Left lung (tissue), 10 donors: Measurements from ENCODE around the gene LRRFIP2. TPM values are rescaled to one million over a fixed set of nuclear protein-coding genes. Genes with fewer than 3 reads are reported as not detected.

Experiments used
- ATAC-seq: fragments of 200-7000 bp; cut with Tn5 transposase; one replicate; pipeline ENCODE4 v1.9.1; 2020; ENCODE audit warnings: moderate library complexity
- DNase-seq, 4 donors: peaks; one replicate each; pipeline ENCODE4 v3.0.0-alpha.2; 2013 to 2020
- H3K27ac ChIP-seq, 2 donors: fragments of 200-600 bp; sonication (generic) in 1 of 2; one replicate each; pipeline versions ENCODE4 v1.5.0 to v1.8.0; 2020 to 2021
- H3K27me3 ChIP-seq, 2 donors: fragments of 200-600 bp; sonication (generic) in 1 of 2; one replicate each; pipeline versions ENCODE4 v1.5.0 to v1.8.0; 2020 to 2021
- H3K36me3 ChIP-seq, 2 donors: fragments of 200-600 bp; sonication (generic) in 1 of 2; one replicate each; pipeline versions ENCODE4 v1.5.0 to v1.8.0; 2020 to 2021
- H3K4me1 ChIP-seq, 2 donors: fragments of 200-600 bp; one replicate each; pipeline ENCODE4 v1.8.0; 2021
- H3K4me3 ChIP-seq, 2 donors: fragments of 200-600 bp; sonication (generic) in 1 of 2; one replicate each; pipeline versions ENCODE4 v1.5.0 to v1.8.0; 2020 to 2021; ENCODE audit warnings: mild to moderate bottlenecking in 1 of 2
- H3K9me3 ChIP-seq, 2 donors: fragments of 200-600 bp; sonication (generic) in 1 of 2; one replicate each; pipeline versions ENCODE4 v1.5.0 to v1.8.0; 2020 to 2021
- CTCF ChIP-seq, 2 donors: fragments of 200-600 bp; sonication (generic) in 1 of 2; IDR thresholded peaks; one replicate each; pipeline versions ENCODE4 v1.5.0 to v1.8.0; 2021; ENCODE audit warnings: antibody characterized with exemption in 2 of 2
- intact Hi-C, 2 donors: fragments of 100-400 bp; cut with DNase I; formaldehyde crosslinking; loops; one replicate each; pipeline versions ENCODE4 v1.11.2 to v1.14.2; 2022
- polyA plus RNA-seq, 6 donors: library from polyadenylated mRNA; unstranded; fragments of 120-200 nt; gene quantifications; one replicate each; pipeline ENCODE4 v1.2.1, GENCODE V29; 2013; ENCODE audit not compliant: insufficient read length in 6 of 6
- total RNA-seq, 2 donors: library from RNA; stranded (reverse); fragmentation: NEBNext Ultra II Directional; extraction: Animal tissue kit (Norgen Biotek cat#: 25700); gene quantifications; one replicate each; pipeline ENCODE4 v1.2.1, GENCODE V29; 2021
- donor health status: DM: no; HTN: yes; CAD: no.
- donor health status: DM: no; HTN: no; CAD: no.

Gene LRRFIP2
- total and polyA plus RNA-seq, 8 donors, result 52.6 to 76.3 (median 66.0) TPM

GRCh38 chr3:37024092-37024491 lies 150.3 kb downstream of the LRRFIP2 start:
- Histone ChIP-seq H3K27me3 (no peaks in the 10 kb centered on the region), H3K27ac (peak overlapping the region in 1 of 2 donors; percentile 65), H3K4me1 (peaks cover 2 to 11% of the 10 kb centered on the region in 2 donors), H3K36me3 (peaks cover 0 to 88% of the 10 kb centered on the region in 2 donors), H3K4me3 (no peak overlapping the region), H3K9me3 (no peaks in the 10 kb centered on the region)
- DNase-seq (no peak), ATAC-seq (no peak)
- peak in 1 of 2 donors; percentile 19 for TF ChIP-seq CTCF (IDR thresholded peaks at IDR 0.05)
- intact Hi-C loops, result loop anchor here in 1 of 2 donors (5.0 kb wide), 1 partner anchor 183 kb away; no protein-coding TSS in a partner anchor

- Histone ChIP-seq H3K4me1 (no peaks in the 10 kb centered on the region), H3K9me3 (no peaks in the 10 kb centered on the region), H3K27ac (no peak overlapping the region), H3K27me3 (no peaks in the 10 kb centered on the region), H3K4me3 (no peak overlapping the region), H3K36me3 (peaks cover 3 to 100% of the 10 kb centered on the region in 2 donors)
- intact Hi-C loops, result loop anchor here in 1 of 2 donors (10.0 kb wide), 1 partner anchor 197 kb away; no protein-coding TSS in a partner anchor
- DNase-seq, result no peak
- TF ChIP-seq CTCF (IDR thresholded peaks at IDR 0.05), result no peak
- ATAC-seq, result no peak
Observed at GRCh38 chr3:37017683-37018082, 156.7 kb downstream of the LRRFIP2 start.

GRCh38 chr3:37016903-37017302 lies 157.5 kb downstream of the LRRFIP2 start:
- H3K9me3 ChIP-seq, result no peaks in the 10 kb centered on the region
- H3K4me1 ChIP-seq, result no peaks in the 10 kb centered on the region
- intact Hi-C loops, result loop anchor here in 1 of 2 donors (10.0 kb wide), 1 partner anchor 198 kb away; no protein-coding TSS in a partner anchor
- no peak for ATAC-seq
- H3K36me3 ChIP-seq, result peaks cover 3 to 100% of the 10 kb centered on the region in 2 donors
- no peak overlapping the region for H3K27ac ChIP-seq
- no peak for DNase-seq
- no peak overlapping the region for H3K4me3 ChIP-seq
- no peak for TF ChIP-seq CTCF (IDR thresholded peaks at IDR 0.05)
- no peaks in the 10 kb centered on the region for H3K27me3 ChIP-seq

- no peak for TF ChIP-seq CTCF (IDR thresholded peaks at IDR 0.05)
- Histone ChIP-seq H3K27me3 (no peaks in the 10 kb centered on the region), H3K4me3 (no peak overlapping the region), H3K36me3 (peaks cover 3 to 100% of the 10 kb centered on the region in 2 donors), H3K9me3 (no peaks in the 10 kb centered on the region), H3K4me1 (no peaks in the 10 kb centered on the region), H3K27ac (no peak overlapping the region)
- ATAC-seq (no peak), DNase-seq (no peak)
- intact Hi-C loops, result loop anchor here in 1 of 2 donors (10.0 kb wide), 1 partner anchor 199 kb away; no protein-coding TSS in a partner anchor
Observed at GRCh38 chr3:37015642-37016041, 158.7 kb downstream of the LRRFIP2 start.

- no peak for TF ChIP-seq CTCF (IDR thresholded peaks at IDR 0.05)
- Histone ChIP-seq H3K4me3 (no peak overlapping the region), H3K9me3 (no peaks in the 10 kb centered on the region), H3K27ac (no peak overlapping the region), H3K36me3 (peaks cover 3 to 100% of the 10 kb centered on the region in 2 donors), H3K27me3 (no peaks in the 10 kb centered on the region), H3K4me1 (no peaks in the 10 kb centered on the region)
- DNase-seq (no peak), ATAC-seq (no peak)
- intact Hi-C loops, result loop anchor here in 1 of 2 donors (10.0 kb wide), 1 partner anchor 200 kb away; no protein-coding TSS in a partner anchor
Observed at GRCh38 chr3:37014620-37015019, 159.8 kb downstream of the LRRFIP2 start.

Other genes starting within 250 kb of the LRRFIP2 start
- 10 to 100 TPM; 24.2 to 26.6 TPM for gene TRANK1, start 229.5 kb downstream of the LRRFIP2 start, total RNA-seq
- 10 to 100 TPM; 23.5 to 26.4 (median 26.1) TPM for gene TRANK1, start 229.5 kb downstream of the LRRFIP2 start, polyA plus RNA-seq
- gene EPM2AIP1, start 181.5 kb downstream of the LRRFIP2 start, total RNA-seq, result 10 to 100 TPM; 16.5 to 17.4 TPM
- 10 to 100 TPM; 53.8 to 62.1 (median 58.6) TPM for gene EPM2AIP1, start 181.5 kb downstream of the LRRFIP2 start, polyA plus RNA-seq
- 10 to 100 TPM; 26.1 to 38.1 TPM for gene MLH1, start 181.1 kb downstream of the LRRFIP2 start, total RNA-seq
- gene MLH1, start 181.1 kb downstream of the LRRFIP2 start, polyA plus RNA-seq, result 10 to 100 TPM; 52.4 to 68.5 (median 62.6) TPM
- 100 to 1,000 TPM in 1 of 2 donors, 10 to 100 TPM in 1; 96.1 to 108 TPM for gene GOLGA4, start 68.7 kb upstream of the LRRFIP2 start, total RNA-seq
- 10 to 100 TPM; 45.6 to 61.7 (median 57.9) TPM for gene GOLGA4, start 68.7 kb upstream of the LRRFIP2 start, polyA plus RNA-seq